ENCODE data around the gene TTC36.

DNA sequence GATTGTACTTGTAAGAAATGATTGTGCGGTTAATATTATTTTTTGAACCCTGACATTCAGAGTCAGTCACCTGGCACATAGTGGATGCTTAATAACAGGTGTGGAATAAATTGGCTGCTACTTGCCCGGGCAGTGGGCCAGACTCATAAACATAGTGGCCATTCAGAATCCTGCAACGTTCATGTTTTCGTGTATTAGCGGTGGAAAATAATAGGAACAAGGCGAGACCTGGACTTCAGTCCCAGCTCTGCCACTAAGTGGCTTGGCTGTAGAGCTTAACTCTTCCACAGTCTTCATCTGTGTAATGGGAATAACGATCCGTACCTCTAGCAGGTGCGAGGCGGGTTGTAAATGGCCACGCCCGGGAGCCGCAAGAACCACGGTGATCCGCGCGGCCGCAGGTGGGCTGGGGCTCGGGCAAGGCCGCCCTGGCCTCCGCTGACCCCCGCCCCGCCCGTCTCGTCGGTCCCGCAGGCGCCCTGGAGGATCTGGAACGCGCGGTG is 3.0 kb downstream of the TTC36 start:
- TF ChIP-seq, protein P1, sequence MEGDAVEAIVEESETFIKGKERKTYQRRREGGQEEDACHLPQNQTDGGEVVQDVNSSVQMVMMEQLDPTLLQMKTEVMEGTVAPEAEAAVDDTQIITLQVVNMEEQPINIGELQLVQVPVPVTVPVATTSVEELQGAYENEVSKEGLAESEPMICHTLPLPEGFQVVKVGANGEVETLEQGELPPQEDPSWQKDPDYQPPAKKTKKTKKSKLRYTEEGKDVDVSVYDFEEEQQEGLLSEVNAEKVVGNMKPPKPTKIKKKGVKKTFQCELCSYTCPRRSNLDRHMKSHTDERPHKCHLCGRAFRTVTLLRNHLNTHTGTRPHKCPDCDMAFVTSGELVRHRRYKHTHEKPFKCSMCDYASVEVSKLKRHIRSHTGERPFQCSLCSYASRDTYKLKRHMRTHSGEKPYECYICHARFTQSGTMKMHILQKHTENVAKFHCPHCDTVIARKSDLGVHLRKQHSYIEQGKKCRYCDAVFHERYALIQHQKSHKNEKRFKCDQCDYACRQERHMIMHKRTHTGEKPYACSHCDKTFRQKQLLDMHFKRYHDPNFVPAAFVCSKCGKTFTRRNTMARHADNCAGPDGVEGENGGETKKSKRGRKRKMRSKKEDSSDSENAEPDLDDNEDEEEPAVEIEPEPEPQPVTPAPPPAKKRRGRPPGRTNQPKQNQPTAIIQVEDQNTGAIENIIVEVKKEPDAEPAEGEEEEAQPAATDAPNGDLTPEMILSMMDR (IDR thresholded peaks at IDR 0.05): peak in 1 of 3 experiments; percentile 1
- TF ChIP-seq POLR2AphosphoS5 (IDR thresholded peaks at IDR 0.05) (no peak), EP300 (IDR thresholded peaks at IDR 0.05) (no peak), POLR2A (IDR thresholded peaks at IDR 0.05; ENCODE audit: low read depth) (no peak)

Data from esophagus muscularis mucosa (tissue), 4 donors.